PC-9 (cell line): ENCODE measurements around the gene WBP2. TPM values are rescaled to one million over a fixed set of nuclear protein-coding genes. Genes with fewer than 3 reads are reported as not detected.
"Not testable (repeated sequence)": the region's sequence is repeated elsewhere in the genome, so short reads cannot be mapped to it uniquely, and the experiment has no call there.

Source experiments
- BruUV-seq: library from RNA; stranded (reverse); fragments of 400-500 nt; replicated peaks from 2 replicates; lab custom pipeline; 2021; lab: Mats Ljungman, UMichigan
- CTCF ChIA-PET: fragments of 300-600 bp; sonication (Branson Sonifier 250); formaldehyde crosslinking; loops from one replicate; lab custom pipeline; 2022; ENCODE audit warnings: antibody characterized with exemption; lab: Charles Lee
- POLR2A ChIA-PET: fragments of 300-600 bp; sonication (Branson Sonifier 250); formaldehyde crosslinking; loops from one replicate; lab custom pipeline; 2022; ENCODE audit warnings: antibody characterized with exemption; ENCODE audit not compliant: unreplicated experiment; lab: Charles Lee
- DNase-seq, 2 experiments: peaks; one replicate each; pipeline versions ENCODE4 v3.0.0 to v3.0.0-alpha.2; 2015 to 2022; ENCODE audit warnings: mixed read lengths in 1 of 2
- H2AFZ ChIP-seq: fragments of 200-600 bp; sonication (generic); 2 replicates; pipeline ENCODE4 v1.8.1; 2017; ENCODE audit warnings: antibody characterized with exemption
- H3F3A ChIP-seq: fragments of 200-600 bp; sonication (generic); 2 replicates; pipeline ENCODE4 v1.8.1; 2017; ENCODE audit warnings: antibody characterized with exemption, mild to moderate bottlenecking, low read depth; ENCODE audit not compliant: insufficient read depth
- H3K27ac ChIP-seq: fragments of 200-600 bp; sonication (generic); 2 replicates; pipeline ENCODE4 v1.6.1; 2016; ENCODE audit warnings: mixed run types
- H3K27me3 ChIP-seq: fragments of 200-600 bp; sonication (generic); 2 replicates; pipeline ENCODE4 v1.6.1; 2016; ENCODE audit warnings: low read depth, mixed run types; ENCODE audit not compliant: insufficient read depth
- H3K36me3 ChIP-seq: fragments of 200-600 bp; sonication (generic); 2 replicates; pipeline ENCODE4 v1.6.1; 2016; ENCODE audit warnings: low read depth, mixed run types
- H3K4me1 ChIP-seq: fragments of 200-600 bp; sonication (generic); replicated peaks from 2 replicates; pipeline ENCODE4 v1.6.1; 2016; ENCODE audit warnings: mixed run types; ENCODE audit not compliant: insufficient read depth
- H3K4me2 ChIP-seq: fragments of 200-600 bp; sonication (generic); 2 replicates; pipeline ENCODE4 v1.6.1; 2017; ENCODE audit warnings: mixed run types
- H3K4me3 ChIP-seq: fragments of 200-600 bp; sonication (generic); 2 replicates; pipeline ENCODE4 v1.6.1; 2016; ENCODE audit warnings: mixed run types
- H3K79me2 ChIP-seq: fragments of 200-600 bp; sonication (generic); 2 replicates; pipeline ENCODE4 v1.6.1; 2017; ENCODE audit warnings: low read depth, mixed run types
- H3K9me2 ChIP-seq: fragments of 200-600 bp; sonication (generic); 2 replicates; pipeline ENCODE4 v1.8.1; 2017; ENCODE audit warnings: mild to moderate bottlenecking; ENCODE audit not compliant: insufficient read depth
- H3K9me3 ChIP-seq: fragments of 200-600 bp; sonication (generic); 2 replicates; pipeline ENCODE4 v1.8.1; 2016; ENCODE audit warnings: low read depth; ENCODE audit not compliant: insufficient read depth
- H4K20me1 ChIP-seq: fragments of 200-600 bp; sonication (generic); 2 replicates; pipeline ENCODE4 v1.8.1; 2017; ENCODE audit not compliant: insufficient read depth
- EZH2 ChIP-seq: fragments of 200-600 bp; sonication (generic); IDR thresholded peaks from 2 replicates; pipeline ENCODE4 v1.8.0; 2017; ENCODE audit warnings: antibody characterized with exemption, low read depth
- intact Hi-C: fragments of 100-400 bp; cut with micrococcal nuclease; formaldehyde crosslinking; loops from one replicate; pipeline ENCODE4 v1.10.0; 2022; ENCODE audit not compliant: unreplicated experiment
- total RNA-seq: library from RNA; stranded (reverse); gene quantifications from 2 replicates; pipeline ENCODE4 v1.2.3, GENCODE V29; 2021
- TF ChIP-seq, protein P1 (sequence below): fragments of 200-600 bp; sonication (generic); conservative IDR thresholded peaks from 2 replicates; pipeline ENCODE4 v1.6.1; 2017; ENCODE audit warnings: mixed run types, antibody characterized with exemption, mild to moderate bottlenecking, moderate library complexity

WBP2 gene
- total RNA-seq, 1 experiment from 2014 or later: 159 TPM

DNA sequence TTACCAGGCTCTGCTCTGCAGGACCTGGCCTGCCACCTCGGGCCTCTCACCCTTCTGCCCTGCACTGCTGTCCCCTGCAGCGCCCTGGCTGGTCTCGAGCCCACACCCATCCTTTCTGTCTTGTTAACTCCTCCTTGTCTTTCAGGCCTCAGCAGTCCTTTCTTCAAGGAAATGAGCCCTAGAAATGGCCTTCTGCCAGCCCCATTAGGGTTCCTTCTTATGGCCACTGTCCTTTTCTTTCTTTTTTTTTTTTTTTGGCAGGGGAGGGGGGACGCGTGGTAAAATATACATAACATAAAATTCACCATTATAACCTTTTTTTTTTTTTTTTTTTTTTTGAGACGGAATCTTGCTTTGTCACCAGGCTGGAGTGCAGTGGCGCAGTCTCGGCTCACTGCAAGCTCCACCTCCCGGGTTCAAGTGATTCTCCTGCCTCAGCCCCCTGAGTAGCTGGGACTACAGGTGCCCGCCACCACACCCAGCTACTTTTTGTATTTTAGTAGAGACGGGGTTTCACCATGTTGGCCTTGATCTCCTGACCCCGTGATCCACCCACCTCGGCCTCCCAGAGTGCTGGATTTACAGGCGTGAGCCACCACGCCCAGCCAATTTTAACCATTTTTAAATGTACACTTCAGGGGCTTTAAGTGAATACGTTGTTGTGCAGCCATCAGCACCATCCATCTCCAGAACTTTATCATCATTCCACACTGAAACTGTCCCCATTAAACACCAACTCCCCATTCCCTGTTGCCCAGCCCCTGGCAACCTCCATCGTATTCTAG is 10.5 kb upstream of the WBP2 start:
- BruUV-seq, H3K4me3 ChIP-seq, intact Hi-C loops, POLR2A ChIA-PET, H3K9me3 ChIP-seq, H3K36me3 ChIP-seq, H4K20me1 ChIP-seq, H3K27ac ChIP-seq, H3K4me1 ChIP-seq, H2AFZ ChIP-seq, DNase-seq, H3K9me2 ChIP-seq, H3K79me2 ChIP-seq, H3F3A ChIP-seq, H3K4me2 ChIP-seq, H3K27me3 ChIP-seq: not testable (repeated sequence)
- CTCF ChIA-PET: interaction anchor here (0.7 to 1.0 kb wide), 2 partner anchors 20 to 352 kb away, joined by 3 to 16 read pairs; no protein-coding TSS in a partner anchor

DNA sequence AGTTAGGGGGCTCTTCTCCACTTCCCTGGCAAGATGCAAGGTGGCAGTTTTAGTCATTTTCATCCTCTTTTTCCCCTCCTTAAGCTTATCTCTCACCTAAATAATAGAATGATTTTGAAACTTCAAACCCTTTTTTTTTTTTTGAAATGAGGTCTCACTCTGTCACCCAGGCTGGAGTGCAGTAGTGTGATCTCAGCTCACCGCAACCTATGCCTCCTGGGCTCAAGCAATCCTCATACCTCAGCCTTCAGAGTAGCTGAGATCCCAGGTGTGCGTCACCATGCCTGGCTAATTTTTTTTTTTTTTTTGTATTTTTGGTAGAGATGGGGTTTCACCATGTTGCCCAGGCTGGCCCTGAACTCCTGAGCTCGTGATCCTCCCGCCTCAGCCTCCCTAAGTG is 9.8 kb upstream of the WBP2 start:
- H3K9me3 ChIP-seq, H3K9me2 ChIP-seq, intact Hi-C loops, H3K27ac ChIP-seq, H3K4me1 ChIP-seq, H3F3A ChIP-seq, DNase-seq, H4K20me1 ChIP-seq, POLR2A ChIA-PET, H2AFZ ChIP-seq, H3K27me3 ChIP-seq, BruUV-seq, H3K36me3 ChIP-seq, H3K4me3 ChIP-seq, H3K4me2 ChIP-seq, H3K79me2 ChIP-seq: not testable (repeated sequence)
- CTCF ChIA-PET: interaction anchor here (0.7 to 1.0 kb wide), 2 partner anchors 19 to 353 kb away, joined by 3 to 16 read pairs; no protein-coding TSS in a partner anchor

DNA sequence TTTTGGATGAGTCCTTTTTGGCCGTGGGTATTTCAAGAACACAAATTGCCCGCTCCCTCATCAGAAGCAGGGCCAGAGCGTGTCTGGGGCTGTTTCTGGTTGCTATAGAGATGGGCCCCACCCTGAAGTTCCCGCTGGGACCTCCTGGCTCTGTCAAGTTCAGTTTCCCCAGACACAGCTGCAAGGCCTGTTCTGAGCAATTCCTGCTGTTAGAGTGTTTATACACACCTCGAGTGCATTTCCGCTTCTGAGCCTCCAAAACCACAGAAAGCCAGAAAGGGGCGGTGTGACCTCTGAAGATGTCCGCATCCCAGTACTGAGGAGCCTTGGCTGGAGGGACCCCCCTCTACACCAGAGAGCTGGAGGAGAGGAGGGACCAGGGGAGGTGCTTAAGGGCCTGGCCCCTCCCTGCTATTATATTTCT is 9.3 kb upstream of the WBP2 start:
- H3K27ac ChIP-seq: no peak overlapping the region
- BruUV-seq: no TSS peak
- DNase-seq: no peak
- H3K79me2 ChIP-seq: no peaks in the 10 kb centered on the region
- no peaks in the 10 kb centered on the region for H3K9me3 ChIP-seq
- ChIA-PET POLR2A (no interaction called here), CTCF (interaction anchor here (1.0 kb wide), 1 partner anchor 18 kb away, joined by 3 read pairs; no protein-coding TSS in a partner anchor)
- H4K20me1 ChIP-seq: no peaks in the 10 kb centered on the region
- no peaks in the 10 kb centered on the region for H3K27me3 ChIP-seq
- H2AFZ ChIP-seq: no peak overlapping the region
- no peaks in the 10 kb centered on the region for H3K36me3 ChIP-seq
- intact Hi-C loops: no loop called here
- no peak overlapping the region for H3K4me3 ChIP-seq
- no peak for TF ChIP-seq EZH2
- TF ChIP-seq, protein P1, sequence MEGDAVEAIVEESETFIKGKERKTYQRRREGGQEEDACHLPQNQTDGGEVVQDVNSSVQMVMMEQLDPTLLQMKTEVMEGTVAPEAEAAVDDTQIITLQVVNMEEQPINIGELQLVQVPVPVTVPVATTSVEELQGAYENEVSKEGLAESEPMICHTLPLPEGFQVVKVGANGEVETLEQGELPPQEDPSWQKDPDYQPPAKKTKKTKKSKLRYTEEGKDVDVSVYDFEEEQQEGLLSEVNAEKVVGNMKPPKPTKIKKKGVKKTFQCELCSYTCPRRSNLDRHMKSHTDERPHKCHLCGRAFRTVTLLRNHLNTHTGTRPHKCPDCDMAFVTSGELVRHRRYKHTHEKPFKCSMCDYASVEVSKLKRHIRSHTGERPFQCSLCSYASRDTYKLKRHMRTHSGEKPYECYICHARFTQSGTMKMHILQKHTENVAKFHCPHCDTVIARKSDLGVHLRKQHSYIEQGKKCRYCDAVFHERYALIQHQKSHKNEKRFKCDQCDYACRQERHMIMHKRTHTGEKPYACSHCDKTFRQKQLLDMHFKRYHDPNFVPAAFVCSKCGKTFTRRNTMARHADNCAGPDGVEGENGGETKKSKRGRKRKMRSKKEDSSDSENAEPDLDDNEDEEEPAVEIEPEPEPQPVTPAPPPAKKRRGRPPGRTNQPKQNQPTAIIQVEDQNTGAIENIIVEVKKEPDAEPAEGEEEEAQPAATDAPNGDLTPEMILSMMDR: no peak
- H3K4me2 ChIP-seq: no peak overlapping the region
- peaks cover 6% of the 10 kb centered on the region; the same call in 1 of the 2 replicates for H3F3A ChIP-seq
- peaks cover 2% of the 10 kb centered on the region; the same call in 1 of the 2 replicates for H3K4me1 ChIP-seq
- no peaks in the 10 kb centered on the region for H3K9me2 ChIP-seq

DNA sequence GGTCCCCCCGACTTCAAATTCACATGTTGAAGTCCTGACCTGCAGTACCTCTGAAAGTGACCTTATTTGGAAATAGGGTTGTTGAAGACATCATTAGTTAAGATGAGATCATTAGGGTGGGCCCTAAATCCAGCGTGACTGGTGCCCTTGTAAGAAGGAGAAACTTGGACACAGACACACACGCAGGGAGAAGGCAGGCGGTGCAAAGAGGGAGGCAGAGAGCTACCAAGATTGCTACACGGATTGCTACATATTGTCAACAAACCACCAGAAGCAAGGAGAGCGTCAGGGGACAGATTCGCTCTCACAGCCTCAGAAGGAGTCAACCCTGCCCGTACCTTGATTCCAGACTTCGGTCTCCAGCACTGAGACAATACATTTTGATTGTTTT is 6.8 kb upstream of the WBP2 start:
- Histone ChIP-seq H3K27ac (no peak overlapping the region), H3K4me1 (no peaks in the 10 kb centered on the region), H3F3A (peaks cover 13% of the 10 kb centered on the region; the same call in 1 of the 2 replicates), H3K4me2 (no peak overlapping the region), H4K20me1 (no peaks in the 10 kb centered on the region), H3K27me3 (no peaks in the 10 kb centered on the region), H2AFZ (no peak overlapping the region), H3K9me3 (no peaks in the 10 kb centered on the region), H3K36me3 (no peaks in the 10 kb centered on the region), H3K9me2 (no peaks in the 10 kb centered on the region), H3K4me3 (no peak overlapping the region), H3K79me2 (no peaks in the 10 kb centered on the region)
- intact Hi-C loops: no loop called here
- TF ChIP-seq, protein P1: no peak
- TF ChIP-seq EZH2: no peak
- no peak for DNase-seq
- no TSS peak for BruUV-seq
- ChIA-PET POLR2A (interaction anchor here (0.7 kb wide), 1 partner anchor 221 kb away, joined by 4 read pairs; no protein-coding TSS in a partner anchor), CTCF (interaction anchor here (0.6 kb wide), 2 partner anchors 115 to 248 kb away, joined by 8 to 11 read pairs; no protein-coding TSS in a partner anchor)

DNA sequence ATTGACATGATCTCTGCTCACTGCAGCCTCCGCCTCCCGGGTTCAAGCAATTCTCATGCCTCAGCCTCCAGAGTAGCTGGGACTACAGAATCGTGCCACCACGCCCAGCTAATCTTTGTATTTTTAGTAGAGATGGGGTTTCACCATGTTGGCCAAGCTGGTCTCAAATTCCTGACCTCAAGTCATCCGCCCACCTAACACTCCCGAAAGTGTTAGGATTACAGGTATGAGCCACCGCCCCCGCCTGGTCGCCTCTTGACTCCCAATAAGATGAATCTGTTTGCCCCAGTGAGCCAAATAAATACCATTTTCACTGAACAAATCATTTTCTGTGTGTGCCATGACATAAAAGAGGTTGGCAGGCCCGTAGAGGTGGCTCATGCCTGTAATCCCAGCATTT is 4.2 kb upstream of the WBP2 start:
- peaks cover 23% of the 10 kb centered on the region; the same call in 1 of the 2 replicates for H3F3A ChIP-seq
- H2AFZ ChIP-seq, H3K9me2 ChIP-seq, H3K4me1 ChIP-seq, H3K4me3 ChIP-seq, DNase-seq, H3K9me3 ChIP-seq, H3K4me2 ChIP-seq, BruUV-seq, H3K27ac ChIP-seq, H3K79me2 ChIP-seq, H4K20me1 ChIP-seq, H3K36me3 ChIP-seq, H3K27me3 ChIP-seq, intact Hi-C loops: not testable (repeated sequence)
- ChIA-PET CTCF (interaction anchor here (1.1 kb wide), 1 partner anchor 14 kb away, joined by 3 read pairs; no protein-coding TSS in a partner anchor), POLR2A (interaction anchor here (0.6 to 1.0 kb wide), 2 partner anchors 79 to 97 kb away, joined by 3 to 6 read pairs; a partner anchor contains a TSS)
